Fibroblast of gingiva (primary cell): ENCODE results near the gene PARVB.
A peak's percentile ranks its signal among the peaks of the same experiment; 100 is the strongest.
"Not testable (repeated sequence)": the region's sequence is repeated elsewhere in the genome, so short reads cannot be mapped to it uniquely, and the experiment has no call there.

Source experiments
- DNase-seq: peaks from one replicate; pipeline ENCODE4 v3.0.0-alpha.2; 2011; ENCODE audit warnings: low read depth

The PARVB gene

DNA sequence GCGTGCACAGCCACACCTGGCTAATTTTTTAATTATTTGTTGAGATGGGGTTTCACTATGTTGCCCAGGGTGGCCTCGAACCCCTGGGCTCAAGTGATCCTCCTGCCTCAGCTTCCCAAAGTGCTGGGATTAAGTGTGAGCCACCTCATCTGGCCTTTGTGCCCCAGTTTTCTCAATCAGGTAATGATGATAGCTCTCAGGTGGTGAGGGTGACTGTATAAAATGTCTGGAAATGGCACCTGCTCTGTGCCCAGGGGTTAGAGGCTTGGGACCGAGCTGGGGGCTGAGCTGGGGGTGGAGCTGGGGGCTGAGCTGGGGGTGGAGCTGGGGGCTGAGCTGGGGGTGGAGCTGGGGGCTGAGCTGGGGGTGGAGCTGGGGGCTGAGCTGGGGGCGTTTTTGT, 32.5 kb downstream of the PARVB start:
- not testable (repeated sequence) for DNase-seq

DNA sequence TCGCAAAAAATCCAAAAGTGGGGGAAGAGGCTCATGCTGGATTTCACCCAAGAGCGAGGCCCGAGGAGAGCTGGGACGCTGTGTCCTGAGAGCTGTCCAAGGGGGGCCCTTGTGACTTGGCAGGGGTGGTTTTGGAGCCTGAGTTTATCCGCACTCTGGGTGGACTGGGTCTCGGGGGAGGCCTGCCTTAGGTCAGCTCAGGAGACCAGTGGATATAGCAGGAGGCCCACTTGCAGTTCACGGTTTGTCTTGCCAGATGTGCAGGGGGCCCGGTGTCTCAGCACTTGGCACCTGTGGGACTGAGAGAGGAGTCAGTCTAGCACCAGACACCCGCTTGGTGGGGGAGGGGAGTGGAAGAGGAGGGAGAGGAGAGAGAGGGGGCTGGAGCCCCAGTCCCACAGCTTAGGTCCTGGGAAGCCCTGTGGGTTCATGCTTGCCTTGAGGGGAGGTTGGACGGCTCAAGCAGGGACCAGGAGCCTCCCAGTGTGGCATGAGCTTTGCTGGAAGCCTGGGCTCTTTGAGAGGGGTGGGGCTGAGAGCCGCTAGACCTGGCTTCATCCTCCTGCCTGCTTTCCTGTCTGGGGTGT, 33.4 kb downstream of the PARVB start:
- DNase-seq = no peak

DNA sequence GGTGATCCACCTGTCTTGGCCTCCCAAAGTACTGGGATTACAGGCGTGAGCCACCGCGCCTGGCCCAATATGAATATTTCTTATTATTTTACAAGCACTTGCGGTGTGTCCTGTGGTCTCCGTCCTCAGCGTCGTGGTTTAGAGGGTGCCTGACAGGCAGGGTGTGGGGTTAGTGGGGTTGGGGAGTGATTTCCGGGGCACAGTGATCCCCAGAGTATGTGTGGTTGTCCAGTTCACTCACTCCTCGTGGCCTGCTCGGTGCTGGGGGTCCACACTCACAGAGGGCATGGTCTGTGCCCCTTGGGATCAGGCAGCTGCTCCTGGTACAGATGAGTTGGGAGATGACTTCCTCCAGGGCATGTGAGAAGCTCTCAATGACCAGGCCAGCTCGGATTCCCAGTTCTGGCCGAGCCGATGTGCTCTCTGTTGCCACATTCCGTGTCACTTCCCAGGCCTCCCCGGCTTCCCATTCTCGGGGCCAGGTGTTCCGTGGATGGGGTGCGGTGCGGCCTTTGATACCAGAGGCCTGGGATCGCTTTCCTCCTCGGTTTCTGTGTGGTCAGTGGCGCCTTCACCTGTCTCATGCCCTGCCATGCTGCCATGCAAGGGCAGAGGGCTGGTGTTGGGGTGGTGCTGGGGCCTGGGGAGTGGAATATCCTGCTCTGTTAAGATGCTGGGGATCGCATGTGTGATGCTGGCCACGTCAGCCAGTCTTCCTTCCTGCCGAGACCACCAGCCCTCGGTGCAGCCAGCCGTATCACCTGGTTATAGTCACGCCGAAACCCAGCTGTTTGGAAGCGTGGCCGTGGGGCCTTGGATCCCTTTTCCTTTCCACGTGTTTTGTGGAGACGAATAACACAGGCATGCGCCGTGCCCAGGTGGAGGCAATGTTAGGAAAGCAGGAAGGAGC, 39.6 kb downstream of the PARVB start:
- no peak for DNase-seq

DNA sequence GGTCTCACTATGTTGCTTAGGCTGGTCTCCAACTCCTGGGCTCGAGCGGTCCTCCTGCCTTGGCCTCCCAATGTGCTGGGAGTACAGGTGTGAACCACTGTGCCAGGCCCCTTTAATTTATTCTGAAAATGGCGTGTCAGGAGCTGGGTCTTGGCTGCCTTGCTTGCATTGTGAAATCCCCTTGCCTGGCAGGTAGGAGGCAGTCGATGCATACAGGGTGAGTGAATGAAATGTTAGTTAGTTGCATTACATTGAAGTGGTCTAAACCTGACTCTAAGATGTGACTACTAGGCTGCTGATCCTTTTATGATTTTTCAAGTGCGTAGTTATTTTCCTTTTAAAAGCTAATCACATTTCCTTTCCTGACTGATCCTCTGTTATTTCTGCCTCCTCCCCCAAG, 42.9 kb downstream of the PARVB start:
- no peak for DNase-seq

DNA sequence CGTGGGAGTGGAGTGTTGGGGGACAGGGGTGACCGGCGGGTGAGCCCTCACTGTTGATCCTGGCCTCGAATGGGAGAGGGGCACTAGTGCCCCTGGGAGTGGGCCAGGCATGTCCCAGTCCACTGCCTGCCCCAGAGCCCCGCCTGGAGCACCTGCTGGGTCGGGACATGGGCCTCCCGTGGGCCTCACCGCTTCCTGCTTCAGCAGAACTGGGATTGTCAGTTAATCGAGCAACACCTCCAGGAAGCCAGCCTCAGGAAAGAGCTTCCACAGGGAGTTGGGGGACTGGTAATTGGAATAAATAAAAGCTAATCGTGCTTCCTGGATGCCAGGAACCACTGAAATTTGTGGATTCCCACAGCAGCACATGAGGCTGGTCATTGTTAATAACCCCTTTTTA, 43.8 kb downstream of the PARVB start:
- DNase-seq = no peak

- DNase-seq = no peak
Measured at GRCh38 chr22:44068422-44069191, 44.5 kb downstream of the PARVB start.

GRCh38 chr22:44070029-44070428, 45.9 kb downstream of the PARVB start:
- no peak for DNase-seq

- no peak for DNase-seq
Measured at GRCh38 chr22:44071781-44072326, 47.8 kb downstream of the PARVB start.

DNA sequence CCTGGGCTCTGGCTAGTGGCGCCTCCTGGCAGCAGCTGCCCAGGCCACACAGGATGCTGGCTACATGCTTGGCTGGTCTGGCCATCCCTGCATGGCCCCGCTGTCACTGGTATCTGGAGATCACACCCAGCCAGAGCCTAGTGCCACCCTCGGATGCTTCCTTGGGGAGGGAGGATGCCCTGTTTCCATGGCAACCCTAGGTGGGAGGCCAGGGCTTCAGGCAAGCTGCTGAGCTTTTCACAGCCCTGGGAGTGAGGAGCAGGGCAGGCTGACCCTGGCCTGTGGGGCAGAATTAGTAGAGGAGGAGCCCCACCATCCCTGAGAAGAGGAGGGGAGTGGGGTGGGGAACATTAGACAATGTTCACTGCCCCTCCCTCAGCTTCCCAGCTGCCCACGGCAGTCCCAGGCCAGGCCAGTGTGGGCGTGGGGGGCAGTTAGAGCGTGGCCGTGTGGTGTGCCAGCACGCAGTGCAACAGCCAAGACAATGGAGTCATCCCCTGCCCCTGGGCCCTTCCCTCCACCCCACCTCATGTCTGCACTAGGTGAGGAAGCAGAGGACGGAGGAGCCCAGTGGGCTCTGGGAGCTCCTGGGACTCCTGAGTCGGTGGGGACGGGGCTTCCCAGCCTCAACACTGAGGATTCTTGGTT, 50.4 kb downstream of the PARVB start:
- DNase-seq = no peak

- DNase-seq = no peak
Measured at GRCh38 chr22:44075022-44075421, 50.9 kb downstream of the PARVB start.

- no peak for DNase-seq
Measured at GRCh38 chr22:44075670-44076069, 51.6 kb downstream of the PARVB start.

- DNase-seq = no peak
Measured at GRCh38 chr22:44076825-44077224, 52.7 kb downstream of the PARVB start.

GRCh38 chr22:44080936-44081861, 57.1 kb downstream of the PARVB start:
- DNase-seq = peak; percentile 66

GRCh38 chr22:44082801-44083200, 58.7 kb downstream of the PARVB start:
- DNase-seq = no peak

- DNase-seq = no peak
Measured at GRCh38 chr22:44084044-44084772, 60.1 kb downstream of the PARVB start.

GRCh38 chr22:44085743-44086270, 61.7 kb downstream of the PARVB start:
- peak; percentile 34 for DNase-seq

GRCh38 chr22:44086271-44087088, 62.4 kb downstream of the PARVB start:
- DNase-seq = peak; percentile 36

GRCh38 chr22:44087089-44087430, 63.0 kb downstream of the PARVB start:
- DNase-seq = no peak

DNA sequence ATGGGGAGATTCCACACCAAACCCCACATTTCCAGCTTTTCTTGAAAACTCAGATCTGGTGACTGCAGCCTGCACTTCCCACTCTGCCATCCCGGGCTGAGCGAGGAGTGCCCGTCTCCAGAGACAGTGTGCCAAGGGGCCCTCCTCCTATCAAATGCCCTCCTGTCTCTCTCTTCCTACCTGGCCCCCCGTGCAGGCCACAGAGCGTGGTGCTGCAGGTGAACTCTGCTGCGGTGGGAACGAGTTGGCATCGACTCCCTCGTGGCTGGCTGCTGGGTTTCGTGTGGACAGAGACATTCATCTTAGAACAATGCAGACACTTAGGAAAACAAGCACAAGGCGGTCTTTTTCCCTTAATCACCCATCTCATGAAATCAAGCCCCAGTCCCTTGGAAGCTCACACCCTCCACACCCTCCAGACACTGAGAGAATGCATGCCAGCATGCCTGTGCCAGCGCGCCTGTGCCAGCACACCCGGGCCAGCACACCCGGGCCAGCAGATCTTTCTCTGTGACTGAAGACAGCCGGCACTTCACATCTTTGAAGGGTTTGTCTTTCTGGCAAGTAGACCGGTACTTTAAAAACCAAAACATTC, 65.0 kb downstream of the PARVB start:
- peak; percentile 90 for DNase-seq
